SK-N-SH (cell line): ENCODE measurements around the gene PDCD1. TPM values are rescaled to one million over a fixed set of nuclear protein-coding genes. Genes with fewer than 3 reads are reported as not detected.
"Not testable (repeated sequence)": the region's sequence is repeated elsewhere in the genome, so short reads cannot be mapped to it uniquely, and the experiment has no call there.

Experiments used
- CTCF ChIA-PET: fragments of 300-600, 350-600 bp; formaldehyde crosslinking; extraction: SDS; loops from one replicate; lab custom pipeline; 2021; lab: Yijun Ruan, JAX
- POLR2A ChIA-PET: fragments of 350-600 bp; sonication (Branson Sonifier 250); formaldehyde crosslinking; extraction: SDS; loops from one replicate; lab custom pipeline; 2020; ENCODE audit warnings: antibody characterized with exemption, inconsistent platforms; lab: Yijun Ruan, JAX
- DNase-seq: peaks from one replicate; pipeline ENCODE4 v3.0.0; 2012
- H2AFZ ChIP-seq: fragments of 200-600 bp; sonication (generic); 2 replicates; pipeline ENCODE4 v1.8.1; 2016; ENCODE audit warnings: antibody characterized with exemption, mild to moderate bottlenecking, low read depth
- H3F3A ChIP-seq: fragments of 200-600 bp; sonication (generic); replicated peaks from 2 replicates; pipeline ENCODE3; 2016; ENCODE audit warnings: antibody characterized with exemption, mild to moderate bottlenecking; ENCODE audit not compliant: insufficient read depth
- H3K27ac ChIP-seq, 2 experiments: fragments of 200-500 bp in 1 of 2; fragments of 200-600 bp in 1 of 2; sonication (Bioruptor generic) in 1 of 2; sonication (generic), shearing (Covaris generic) in 1 of 2; 2 replicates each; pipeline versions ENCODE4 v1.5.1 to v1.6.1; 2014 to 2016; ENCODE audit warnings: low read depth in 2 of 2, inconsistent platforms in 1 of 2, low read length in 1 of 2, mild to moderate bottlenecking in 1 of 2, mixed read lengths in 1 of 2
- H3K27me3 ChIP-seq: fragments of 200-600 bp; sonication (generic), shearing (Covaris generic); 2 replicates; pipeline ENCODE4 v1.6.1; 2016; ENCODE audit warnings: mixed run types; ENCODE audit not compliant: insufficient read depth
- H3K36me3 ChIP-seq, 2 experiments: fragments of 200-500 bp in 1 of 2; fragments of 200-600 bp in 1 of 2; sonication (Bioruptor generic) in 1 of 2; sonication (generic) in 1 of 2; replicated peaks in 1 of 2; 2 replicates each; pipeline versions ENCODE3 to v1.5.1; 2014 to 2016; ENCODE audit warnings: low read length in 1 of 2, mild to moderate bottlenecking in 1 of 2; ENCODE audit not compliant: insufficient read depth in 2 of 2, control insufficient read depth in 1 of 2
- H3K4me1 ChIP-seq, 2 experiments: fragments of 200-500 bp in 1 of 2; fragments of 200-600 bp in 1 of 2; sonication (Bioruptor generic) in 1 of 2; sonication (generic), shearing (Covaris generic) in 1 of 2; 2 replicates each; pipeline versions ENCODE4 v1.5.1 to v1.6.1; 2014 to 2016; ENCODE audit warnings: low read depth in 1 of 2, low read length in 1 of 2, mixed run types in 1 of 2; ENCODE audit not compliant: insufficient read depth in 2 of 2, control insufficient read depth in 1 of 2
- H3K4me2 ChIP-seq: fragments of 200-600 bp; sonication (generic), shearing (Covaris generic); 2 replicates; pipeline ENCODE4 v1.6.1; 2017; ENCODE audit warnings: mixed run types
- H3K4me3 ChIP-seq, 2 experiments: fragments of 200-500 bp in 1 of 2; fragments of 200-600 bp in 1 of 2; sonication (Bioruptor generic) in 1 of 2; sonication (generic), shearing (Covaris generic) in 1 of 2; 2 replicates each; pipeline versions ENCODE4 v1.5.1 to v1.8.1; 2014 to 2016; ENCODE audit warnings: low read depth in 2 of 2, inconsistent platforms in 1 of 2, low read length in 1 of 2, mild to moderate bottlenecking in 1 of 2, mixed read lengths in 1 of 2, moderate library complexity in 1 of 2
- H3K79me2 ChIP-seq: fragments of 200-600 bp; sonication (generic); 2 replicates; pipeline ENCODE4 v1.8.1; 2017; ENCODE audit warnings: mild to moderate bottlenecking; ENCODE audit not compliant: insufficient read depth
- H3K9ac ChIP-seq: fragments of 200-600 bp; sonication (generic); 2 replicates; pipeline ENCODE4 v1.6.1; 2017; ENCODE audit warnings: mixed run types
- H3K9me2 ChIP-seq: fragments of 200-600 bp; sonication (generic); 2 replicates; pipeline ENCODE4 v1.6.1; 2017; ENCODE audit warnings: mixed run types
- H3K9me3 ChIP-seq: fragments of 200-600 bp; sonication (generic); 2 replicates; pipeline ENCODE4 v1.6.1; 2017; ENCODE audit warnings: mixed run types, mild to moderate bottlenecking, moderate library complexity
- H4K20me1 ChIP-seq: fragments of 200-600 bp; sonication (generic); 2 replicates; pipeline ENCODE4 v1.6.1; 2017; ENCODE audit warnings: mild to moderate bottlenecking, mixed run types; ENCODE audit not compliant: insufficient read depth
- CHD2 ChIP-seq: fragments of 150-350 bp; IDR thresholded peaks from 2 replicates; pipeline ENCODE4 v1.6.1; 2018; ENCODE audit warnings: low read length; ENCODE audit not compliant: partially characterized antibody
- ELF1 ChIP-seq: IDR thresholded peaks from 2 replicates; pipeline ENCODE4 v1.4.0; 2012
- FOXM1 ChIP-seq: IDR thresholded peaks from 2 replicates; pipeline ENCODE4 v1.4.0; 2012; ENCODE audit warnings: low read depth, mild to moderate bottlenecking
- IRF3 ChIP-seq: fragments of 150-350 bp; IDR thresholded peaks from 2 replicates; pipeline ENCODE4 v1.6.1; 2016; ENCODE audit warnings: mild to moderate bottlenecking, low read depth, low read length
- JUND ChIP-seq: IDR thresholded peaks from 2 replicates; pipeline ENCODE4 v1.4.0; 2012
- MAX ChIP-seq: IDR thresholded peaks from 2 replicates; pipeline ENCODE4 v1.4.0; 2012; ENCODE audit warnings: low read depth
- MEF2A ChIP-seq: IDR thresholded peaks from 2 replicates; pipeline ENCODE4 v1.4.0; 2012; ENCODE audit warnings: low read depth, borderline replicate concordance
- MXI1 ChIP-seq: IDR thresholded peaks from 2 replicates; pipeline ENCODE4 v1.6.1; 2012; ENCODE audit warnings: mild to moderate bottlenecking, low read depth, low read length, improper control_type of control experiment
- NRF1 ChIP-seq: IDR thresholded peaks from 2 replicates; pipeline ENCODE4 v1.6.1; 2012; ENCODE audit warnings: low read depth, mild to moderate bottlenecking, low read length
- POLR2AphosphoS5 ChIP-seq: IDR thresholded peaks from 2 replicates; pipeline ENCODE4 v1.6.1; 2012; ENCODE audit warnings: low read depth, low read length
- RAD21 ChIP-seq: IDR thresholded peaks from 2 replicates; pipeline ENCODE4 v1.6.1; 2012; ENCODE audit warnings: mild to moderate bottlenecking, low read length
- RCOR1 ChIP-seq: fragments of 150-350 bp; IDR thresholded peaks from 2 replicates; pipeline ENCODE4 v1.6.1; 2017; ENCODE audit warnings: antibody characterized with exemption, low read length
- RFX5 ChIP-seq: IDR thresholded peaks from 2 replicates; pipeline ENCODE4 v1.6.1; 2012; ENCODE audit warnings: mild to moderate bottlenecking, improper control_type of control experiment, low read length
- SIN3A ChIP-seq: IDR thresholded peaks from 2 replicates; pipeline ENCODE4 v1.6.1; 2012; ENCODE audit warnings: low read depth, mild to moderate bottlenecking, low read length, moderate library complexity, borderline replicate concordance
- TCF12 ChIP-seq: IDR thresholded peaks from 2 replicates; pipeline ENCODE4 v1.4.0; 2012
- ZBTB33 ChIP-seq: IDR thresholded peaks from 2 replicates; pipeline ENCODE4 v1.4.0; 2012; ENCODE audit warnings: low read depth, borderline replicate concordance
- WGBS: methylation state at CpG from one replicate; pipeline ENCODE4 v1.1.6; 2017; ENCODE audit warnings: low lambda C conversion rate; 5-methylcytosine and 5-hydroxymethylcytosine counted together
- polyA plus RNA-seq, 3 experiments: library from polyadenylated mRNA; depleted of rRNA; stranded (reverse); fragments of >200 nt; gene quantifications; 2 replicates each; pipeline ENCODE4 v1.2.3, GENCODE V29; 2012
- TF ChIP-seq, protein P1 (sequence below): fragments of 200-600 bp; sonication (generic); IDR thresholded peaks from 2 replicates; pipeline ENCODE4 v1.6.1; 2017; ENCODE audit warnings: antibody characterized with exemption, mild to moderate bottlenecking, moderate library complexity
- TF ChIP-seq, protein P2 (sequence below): IDR thresholded peaks from 2 replicates; pipeline ENCODE4; 2012

PDCD1 gene
- polyA plus RNA-seq, 1 of the 3 experiments (the other 2 are of a cell fraction) = not detected

GRCh38 chr2:241875754-241876527 is 17.2 kb upstream of the PDCD1 start:
- H4K20me1 ChIP-seq, H3K79me2 ChIP-seq, H3K9ac ChIP-seq, H3K27ac ChIP-seq, H2AFZ ChIP-seq, H3K9me2 ChIP-seq, H3K36me3 ChIP-seq, H3K4me3 ChIP-seq, H3K27me3 ChIP-seq, DNase-seq, H3K4me2 ChIP-seq, H3K4me1 ChIP-seq, H3K9me3 ChIP-seq, H3F3A ChIP-seq, POLR2A ChIA-PET: not testable (repeated sequence)
- CTCF ChIA-PET = interaction anchor here (1.0 to 1.1 kb wide), 2 partner anchors 91 to 142 kb away, joined by 3 read pairs; partner anchors contain the start of gene D2HGDH
- TF ChIP-seq, protein P1, sequence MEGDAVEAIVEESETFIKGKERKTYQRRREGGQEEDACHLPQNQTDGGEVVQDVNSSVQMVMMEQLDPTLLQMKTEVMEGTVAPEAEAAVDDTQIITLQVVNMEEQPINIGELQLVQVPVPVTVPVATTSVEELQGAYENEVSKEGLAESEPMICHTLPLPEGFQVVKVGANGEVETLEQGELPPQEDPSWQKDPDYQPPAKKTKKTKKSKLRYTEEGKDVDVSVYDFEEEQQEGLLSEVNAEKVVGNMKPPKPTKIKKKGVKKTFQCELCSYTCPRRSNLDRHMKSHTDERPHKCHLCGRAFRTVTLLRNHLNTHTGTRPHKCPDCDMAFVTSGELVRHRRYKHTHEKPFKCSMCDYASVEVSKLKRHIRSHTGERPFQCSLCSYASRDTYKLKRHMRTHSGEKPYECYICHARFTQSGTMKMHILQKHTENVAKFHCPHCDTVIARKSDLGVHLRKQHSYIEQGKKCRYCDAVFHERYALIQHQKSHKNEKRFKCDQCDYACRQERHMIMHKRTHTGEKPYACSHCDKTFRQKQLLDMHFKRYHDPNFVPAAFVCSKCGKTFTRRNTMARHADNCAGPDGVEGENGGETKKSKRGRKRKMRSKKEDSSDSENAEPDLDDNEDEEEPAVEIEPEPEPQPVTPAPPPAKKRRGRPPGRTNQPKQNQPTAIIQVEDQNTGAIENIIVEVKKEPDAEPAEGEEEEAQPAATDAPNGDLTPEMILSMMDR = peak; percentile 48
- peak; percentile 47 for TF ChIP-seq RAD21
- 72% methylated on average over 11 of the region's 22 CpGs for WGBS

GRCh38 chr2:241874277-241874925 is 15.7 kb upstream of the PDCD1 start:
- H3K9me2 ChIP-seq = no peaks in the 10 kb centered on the region
- POLR2A ChIA-PET = no interaction called here
- H3K4me1 ChIP-seq = peaks cover 0 to 9% of the 10 kb centered on the region in 2 experiments; a peak in 1 of 4 replicates
- no peak overlapping the region for H3K27ac ChIP-seq
- no peaks in the 10 kb centered on the region for H3K27me3 ChIP-seq
- no peaks in the 10 kb centered on the region for H3K79me2 ChIP-seq
- no peaks in the 10 kb centered on the region for H3K9me3 ChIP-seq
- no peak overlapping the region for H3K4me3 ChIP-seq
- H2AFZ ChIP-seq = no peak overlapping the region
- DNase-seq = no peak
- 100% methylated on average over 2 of the region's 17 CpGs for WGBS
- no peak overlapping the region for H3K9ac ChIP-seq
- CTCF ChIA-PET = interaction anchor here (0.8 kb wide), 1 partner anchor 140 kb away, joined by 3 read pairs; the partner anchor contains the start of gene D2HGDH
- H3K4me2 ChIP-seq = no peak overlapping the region
- H3K36me3 ChIP-seq = no peaks in the 10 kb centered on the region
- no peaks in the 10 kb centered on the region for H3F3A ChIP-seq
- H4K20me1 ChIP-seq = no peaks in the 10 kb centered on the region
- TF ChIP-seq POLR2AphosphoS5 (no peak), IRF3 (no peak), FOXM1 (no peak), TCF12 (no peak), MEF2A (no peak), CHD2 (no peak), RCOR1 (no peak), MAX (no peak), JUND (no peak), MXI1 (no peak), SIN3A (no peak), RFX5 (no peak), ELF1 (no peak), ZBTB33 (no peak), NRF1 (no peak)
- TF ChIP-seq, protein P2, sequence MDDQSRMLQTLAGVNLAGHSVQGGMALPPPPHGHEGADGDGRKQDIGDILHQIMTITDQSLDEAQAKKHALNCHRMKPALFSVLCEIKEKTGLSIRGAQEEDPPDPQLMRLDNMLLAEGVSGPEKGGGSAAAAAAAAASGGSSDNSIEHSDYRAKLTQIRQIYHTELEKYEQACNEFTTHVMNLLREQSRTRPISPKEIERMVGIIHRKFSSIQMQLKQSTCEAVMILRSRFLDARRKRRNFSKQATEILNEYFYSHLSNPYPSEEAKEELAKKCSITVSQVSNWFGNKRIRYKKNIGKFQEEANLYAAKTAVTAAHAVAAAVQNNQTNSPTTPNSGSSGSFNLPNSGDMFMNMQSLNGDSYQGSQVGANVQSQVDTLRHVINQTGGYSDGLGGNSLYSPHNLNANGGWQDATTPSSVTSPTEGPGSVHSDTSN = no peak
